Measurements from ENCODE around the gene CLCN6. TPM values are rescaled to one million over a fixed set of nuclear protein-coding genes. Genes with fewer than 3 reads are reported as not detected.

The CLCN6 gene
- polyA plus RNA-seq, 2 of the 4 experiments (the other 2 are of a cell fraction): 5.7 to 9.0 TPM

- Histone ChIP-seq H3K4me2 (no peak overlapping the region), H3K27ac (no peak overlapping the region), H3K4me3 (no peak overlapping the region), H3K4me1 (peaks cover 26% of the 10 kb centered on the region), H3K9me3 (no peaks in the 10 kb centered on the region)
- TF ChIP-seq BCL3 (IDR thresholded peaks at IDR 0.05): no peak
- no peak for TF ChIP-seq JUN (IDR thresholded peaks at IDR 0.05)
- no peak for TF ChIP-seq MYC (IDR thresholded peaks at IDR 0.05; ENCODE audit: borderline replicate concordance, low read length)
- no peak for TF ChIP-seq MAZ (IDR thresholded peaks at IDR 0.05; ENCODE audit: borderline replicate concordance, low read depth, low read length)
- no peak for TF ChIP-seq E2F6 (IDR thresholded peaks at IDR 0.05; ENCODE audit: borderline replicate concordance, low read depth)
- TF ChIP-seq HEYL (CRISPR knock-in tag; IDR thresholded peaks at IDR 0.05): no peak
- no peak for TF ChIP-seq POLR2AphosphoS2 (conservative IDR thresholded peaks at IDR 0.05; ENCODE audit: low read length)
- no peak for TF ChIP-seq ZNF302 (CRISPR knock-in tag; IDR thresholded peaks at IDR 0.05)
- no peak for TF ChIP-seq TP53 (CRISPR knock-in tag; IDR thresholded peaks at IDR 0.05)
- no peak for TF ChIP-seq POLR2A (IDR thresholded peaks at IDR 0.05; ENCODE audit: low read length)
- no peak for TF ChIP-seq RARB (CRISPR knock-in tag; IDR thresholded peaks at IDR 0.05)
- no peak for TF ChIP-seq NFE2L2 (conservative IDR thresholded peaks at IDR 0.05; ENCODE audit: low read length)
- no peak for TF ChIP-seq ELK1 (IDR thresholded peaks at IDR 0.05; ENCODE audit: low read depth, low read length)
- TF ChIP-seq KDM1A (IDR thresholded peaks at IDR 0.05; ENCODE audit: low read depth): no peak
- TF ChIP-seq RNF2 (IDR thresholded peaks at IDR 0.05; ENCODE audit: borderline replicate concordance, low read depth): no peak
- TF ChIP-seq SREBF2 (IDR thresholded peaks at IDR 0.05): no peak
- TF ChIP-seq FOXS1 (CRISPR knock-in tag; IDR thresholded peaks at IDR 0.05): no peak
- TF ChIP-seq PHF8 (IDR thresholded peaks at IDR 0.05; ENCODE audit: borderline replicate concordance, low read depth): no peak
- ChIA-PET POLR2A (no interaction called here), CTCF (interaction anchor here (1.4 to 1.7 kb wide), 2 partner anchors 10 to 17 kb away, joined by 3 to 5 read pairs; no protein-coding TSS in a partner anchor)
- 72% methylated on average over 4 of the region's 6 CpGs for WGBS (ENCODE audit: missing lambda C conversion rate)
- no peak for ATAC-seq
- no peak for DNase-seq (ENCODE audit: low read depth in 1 of 2, low spot score in 1 of 2)
- FAIRE-seq: no peak
Measured at GRCh38 chr1:11802616-11802972, 3.4 kb upstream of the CLCN6 start.

- no peak for ATAC-seq
- peak overlapping the region in 1 of 2 experiments; percentile 33; a peak in 1 of 6 replicates for H3K27ac ChIP-seq
- no peak for FAIRE-seq
Measured at GRCh38 chr1:11802973-11803885, 2.8 kb upstream of the CLCN6 start.

More at GRCh38 chr1:11802973-11803885, 2.8 kb upstream of the CLCN6 start:
- TF ChIP-seq ZSCAN20 (CRISPR knock-in tag; IDR thresholded peaks at IDR 0.05) (no peak), CBX2 (IDR thresholded peaks at IDR 0.05; ENCODE audit: borderline replicate concordance, low read depth) (no peak), CTCF (IDR thresholded peaks at IDR 0.05) (no peak), E2F6 (IDR thresholded peaks at IDR 0.05; ENCODE audit: borderline replicate concordance, low read depth) (no peak), RARB (CRISPR knock-in tag; IDR thresholded peaks at IDR 0.05) (no peak), ESRRA (IDR thresholded peaks at IDR 0.05; ENCODE audit: borderline replicate concordance, low read length) (no peak), KDM5A (IDR thresholded peaks at IDR 0.05) (no peak), HOXB5 (CRISPR knock-in tag; IDR thresholded peaks at IDR 0.05) (no peak), ELK1 (IDR thresholded peaks at IDR 0.05; ENCODE audit: low read depth, low read length) (no peak), EP300 (IDR thresholded peaks at IDR 0.05) (no peak), HEYL (CRISPR knock-in tag; IDR thresholded peaks at IDR 0.05) (no peak), MAFK (IDR thresholded peaks at IDR 0.05; ENCODE audit: partially characterized antibody) (no peak), EHF (CRISPR knock-in tag; IDR thresholded peaks at IDR 0.05) (no peak), ZNF302 (CRISPR knock-in tag; IDR thresholded peaks at IDR 0.05) (no peak), NR3C1 (IDR thresholded peaks at IDR 0.05) (no peak), RNF2 (IDR thresholded peaks at IDR 0.05; ENCODE audit: borderline replicate concordance, low read depth) (no peak), CEBPB (IDR thresholded peaks at IDR 0.05) (no peak)
- ChIA-PET CTCF (interaction anchor here (0.7 to 1.7 kb wide), 2 partner anchors 18 to 46 kb away, joined by 3 to 5 read pairs; no protein-coding TSS in a partner anchor), POLR2A (interaction anchor here (1.0 kb wide), 1 partner anchor 10 kb away, joined by 4 read pairs; no protein-coding TSS in a partner anchor)
- Histone ChIP-seq H3K4me1 (peaks cover 26% of the 10 kb centered on the region), H3K9me3 (no peaks in the 10 kb centered on the region), H3K4me2 (peak overlapping the region; percentile 10; the same call in 1 of the 3 replicates), H3K4me3 (no peak overlapping the region)
- WGBS (ENCODE audit: missing lambda C conversion rate): 81% methylated on average over 15 of the region's 28 CpGs
- DNase-seq (ENCODE audit: low read depth in 1 of 2, low spot score in 1 of 2): no peak

Data from A549 (cell line).